AG20443 (cell line): ENCODE data around the gene HSD11B1L.
"Not testable (repeated sequence)": the region's sequence is repeated elsewhere in the genome, so short reads cannot be mapped to it uniquely, and the experiment has no call there.

Source experiments
- DNase-seq: peaks from one replicate; pipeline ENCODE4 v3.0.0; 2012; ENCODE audit warnings: low spot score, mixed read lengths

The HSD11B1L gene

GRCh38 chr19:5687360-5688198, 6.8 kb downstream of the HSD11B1L start:
- no peak for DNase-seq

GRCh38 chr19:5688262-5688881, 7.5 kb downstream of the HSD11B1L start:
- DNase-seq, result not testable (repeated sequence)

- DNase-seq, result peak; percentile 97
Measured at GRCh38 chr19:5690125-5690954, 9.5 kb downstream of the HSD11B1L start, which contains the start of gene RPL36. Gene RPL36, plus strand, starts transcription at chr19:5690295. Its CDS starts 213 bp downstream, at chr19:5690508.

GRCh38 chr19:5690955-5691821, 10.4 kb downstream of the HSD11B1L start:
- peak; percentile 55 for DNase-seq

GRCh38 chr19:5691822-5692722, 11.2 kb downstream of the HSD11B1L start:
- DNase-seq, result peak; percentile 32

- no peak for DNase-seq
Measured at GRCh38 chr19:5692723-5693194, 11.9 kb downstream of the HSD11B1L start.

- DNase-seq, result no peak
Measured at GRCh38 chr19:5693195-5694166, 12.7 kb downstream of the HSD11B1L start.

GRCh38 chr19:5694167-5694955, 13.5 kb downstream of the HSD11B1L start:
- DNase-seq, result no peak

- no peak for DNase-seq
Measured at GRCh38 chr19:5694956-5695648, 14.3 kb downstream of the HSD11B1L start.

GRCh38 chr19:5695649-5696195, 14.9 kb downstream of the HSD11B1L start:
- DNase-seq, result no peak

GRCh38 chr19:5696196-5697021, 15.6 kb downstream of the HSD11B1L start:
- DNase-seq, result no peak

- no peak for DNase-seq
Measured at GRCh38 chr19:5697022-5697889, 16.4 kb downstream of the HSD11B1L start.

- no peak for DNase-seq
Measured at GRCh38 chr19:5697890-5698634, 17.2 kb downstream of the HSD11B1L start.

GRCh38 chr19:5698635-5699422, 18.0 kb downstream of the HSD11B1L start:
- DNase-seq, result no peak
